LHCN-M2 (cell line): ENCODE data around the gene FMNL2. TPM values are rescaled to one million over a fixed set of nuclear protein-coding genes. Genes with fewer than 3 reads are reported as not detected.
A peak's percentile ranks its signal among the peaks of the same experiment; 100 is the strongest.

Experiments used
- DNase-seq: peaks from one replicate; pipeline ENCODE4 v3.0.0-alpha.2; 2012; ENCODE audit warnings: low read depth
- total RNA-seq: library from RNA; depleted of rRNA; stranded (reverse); fragments of >200 nt; gene quantifications from 2 replicates; pipeline ENCODE4 v1.2.3, GENCODE V29; 2014

Gene FMNL2
- total RNA-seq, 1 experiment from 2014 or later = 11.6 TPM

DNA sequence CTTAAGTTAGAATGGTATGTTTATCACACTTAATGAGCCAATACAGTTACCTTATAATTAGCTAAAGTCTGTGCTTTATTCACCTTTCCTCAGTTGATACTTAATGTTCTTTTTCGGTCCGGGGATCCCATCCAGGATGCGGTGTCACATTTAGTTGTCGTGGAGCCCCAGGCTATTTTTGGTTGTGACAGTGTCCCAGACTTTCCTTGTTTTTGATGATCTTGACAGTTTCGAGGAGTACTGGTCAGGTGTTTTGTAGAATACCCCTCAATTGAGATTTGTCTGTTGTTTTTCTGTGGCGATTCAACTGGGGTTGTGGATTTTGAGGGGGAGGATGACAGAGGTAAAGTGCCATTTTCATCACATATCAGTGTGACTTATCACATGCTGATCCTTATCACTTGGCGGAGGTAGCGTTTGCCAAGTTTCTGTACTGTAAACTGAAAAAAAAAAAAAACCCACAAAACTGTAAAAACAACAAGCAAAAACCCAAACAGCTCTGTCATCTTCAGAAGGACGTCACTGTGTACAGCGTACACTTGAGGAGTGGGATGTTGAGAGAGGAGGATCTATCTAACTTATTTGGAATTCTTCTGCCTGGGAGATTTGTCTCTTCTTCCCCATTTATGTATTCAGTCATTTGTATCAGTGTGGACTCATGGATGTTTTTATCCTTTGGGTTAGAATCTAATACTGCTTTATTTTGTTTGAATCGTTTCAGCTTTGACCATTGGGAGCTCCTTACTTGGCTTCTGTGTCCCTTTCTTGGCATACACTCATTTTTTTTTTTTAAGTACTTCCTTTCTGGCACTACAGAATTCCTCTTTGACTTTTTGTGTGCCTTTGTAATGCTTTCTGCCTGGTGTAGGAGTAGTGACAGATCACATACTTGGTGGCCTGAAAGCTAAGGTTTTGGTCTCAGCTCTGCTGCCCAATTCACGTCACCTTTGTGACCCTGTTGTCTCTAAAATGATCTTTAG, 68.1 kb downstream of the FMNL2 start:
- DNase-seq = no peak

DNA sequence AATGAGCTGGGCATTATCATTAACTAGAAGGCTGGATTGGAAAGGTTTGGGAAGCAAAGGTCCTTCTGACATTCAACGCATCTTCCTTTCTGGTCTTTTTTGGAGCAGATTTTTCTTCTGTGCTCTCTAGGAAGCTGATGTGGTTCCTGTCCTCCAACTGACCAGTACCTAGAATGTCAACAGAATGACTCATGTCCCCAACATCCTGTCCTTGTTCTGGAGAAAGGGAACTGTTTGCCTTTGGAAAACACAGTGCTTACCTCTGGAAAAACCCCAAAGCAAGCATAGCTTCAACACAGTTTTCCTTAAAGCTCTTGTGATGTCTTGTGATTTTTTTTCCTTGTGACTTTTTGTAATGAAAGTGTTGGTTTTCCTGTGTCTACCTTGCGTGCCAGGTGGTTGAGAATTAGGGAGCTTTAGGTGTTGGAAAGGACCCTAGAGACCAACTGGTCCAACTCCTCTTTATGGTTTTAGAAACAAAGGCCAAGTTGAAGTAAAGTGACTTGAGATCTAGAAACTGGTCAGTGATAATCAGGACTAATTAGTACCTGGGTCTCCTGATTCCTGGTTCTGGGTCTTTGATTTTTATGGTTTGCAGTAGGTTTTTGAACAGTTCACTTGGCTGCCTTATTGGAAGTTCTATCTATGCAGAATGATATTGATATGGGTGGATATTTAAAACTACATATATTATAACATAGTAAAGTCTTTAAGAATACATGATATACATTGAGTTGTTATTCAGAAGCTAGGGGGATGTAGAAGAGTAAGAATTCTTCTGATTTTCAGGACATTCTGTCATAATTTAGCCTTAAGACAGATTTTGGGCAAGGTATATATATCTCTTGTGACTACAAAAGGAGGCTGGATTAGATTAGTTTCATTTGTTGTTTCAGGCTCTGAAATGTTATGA, 70.5 kb downstream of the FMNL2 start:
- peak; percentile 53 for DNase-seq

GRCh38 chr2:152406119-152406835, 71.3 kb downstream of the FMNL2 start:
- no peak for DNase-seq

- no peak for DNase-seq
These were observed 71.8 kb downstream of the FMNL2 start for GRCh38 chr2:152406836-152407161.

GRCh38 chr2:152407204-152407721, 72.3 kb downstream of the FMNL2 start:
- DNase-seq = peak; percentile 58

DNA sequence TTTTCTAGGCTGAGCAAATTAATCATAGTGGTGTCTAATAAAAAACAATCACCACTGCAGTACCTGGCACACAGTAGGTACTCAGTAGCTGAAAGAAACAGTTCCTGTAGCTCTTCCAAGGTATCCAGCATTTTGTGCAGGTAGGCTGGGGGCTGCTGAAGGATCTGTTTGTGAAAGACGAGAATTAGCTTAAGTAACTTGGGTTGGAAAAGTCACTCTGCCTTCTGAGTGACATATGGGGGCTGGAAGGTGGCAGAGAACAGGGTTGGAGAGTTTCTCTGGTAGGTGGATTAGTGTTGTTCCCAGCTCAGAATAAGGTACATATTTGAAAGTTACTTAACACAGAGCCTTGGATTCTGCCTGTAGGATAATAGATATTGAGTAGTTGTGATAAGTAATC, 72.8 kb downstream of the FMNL2 start:
- no peak for DNase-seq

DNA sequence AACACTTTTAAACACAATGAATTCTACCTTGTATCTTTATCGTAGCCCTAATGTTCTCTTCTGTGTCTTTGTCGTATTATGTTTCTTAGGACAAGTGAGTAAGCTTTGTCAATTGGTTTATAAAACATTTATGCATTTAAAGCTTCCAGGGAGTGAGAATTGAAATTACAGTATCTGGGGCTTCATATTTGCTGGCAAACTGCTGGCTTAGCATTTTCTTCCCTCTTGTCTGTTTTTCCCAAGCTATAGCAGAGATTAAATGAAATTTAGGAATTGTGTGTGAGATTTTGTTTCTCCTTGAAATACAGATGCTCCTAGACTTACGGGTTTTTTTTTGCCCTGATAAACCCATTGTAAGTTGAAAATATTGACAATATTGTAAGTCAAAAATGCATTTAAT, 73.3 kb downstream of the FMNL2 start:
- DNase-seq = no peak

DNA sequence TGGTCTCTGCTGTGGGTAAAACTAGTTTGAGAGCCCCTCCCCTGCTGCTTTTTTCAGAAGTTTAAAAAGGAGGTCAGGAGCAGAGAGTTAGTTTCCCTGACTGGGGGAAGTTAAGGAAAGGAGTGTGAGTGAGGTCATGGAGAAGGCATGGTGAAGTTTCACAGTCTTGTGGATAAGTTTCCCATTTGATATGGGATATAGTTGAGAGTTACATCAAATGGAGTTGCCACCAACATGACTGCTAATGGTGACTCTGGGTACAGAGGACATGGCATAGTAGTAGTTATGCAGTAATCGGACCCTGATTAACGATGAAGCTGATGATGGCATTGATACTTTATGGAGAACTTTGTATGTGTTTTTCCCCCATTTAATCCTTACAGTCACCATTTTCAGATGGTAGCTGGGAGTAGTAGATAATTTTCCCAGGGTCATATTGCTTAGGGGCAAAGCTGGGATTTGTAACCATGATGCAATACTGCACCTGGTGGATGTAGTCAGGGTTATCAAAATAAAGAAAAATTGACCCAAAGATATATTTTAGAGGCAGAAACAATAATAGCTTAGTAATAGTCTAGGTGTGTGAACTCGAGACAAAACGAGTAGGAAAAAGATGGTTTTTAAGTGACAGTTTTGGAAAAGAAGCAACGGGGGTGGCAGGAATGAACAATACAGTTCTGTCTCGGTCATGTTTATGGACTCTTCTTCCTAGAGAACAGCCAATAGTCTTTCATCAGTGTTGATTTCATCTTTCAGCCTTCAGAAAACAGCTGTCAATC, 74.6 kb downstream of the FMNL2 start:
- no peak for DNase-seq

DNA sequence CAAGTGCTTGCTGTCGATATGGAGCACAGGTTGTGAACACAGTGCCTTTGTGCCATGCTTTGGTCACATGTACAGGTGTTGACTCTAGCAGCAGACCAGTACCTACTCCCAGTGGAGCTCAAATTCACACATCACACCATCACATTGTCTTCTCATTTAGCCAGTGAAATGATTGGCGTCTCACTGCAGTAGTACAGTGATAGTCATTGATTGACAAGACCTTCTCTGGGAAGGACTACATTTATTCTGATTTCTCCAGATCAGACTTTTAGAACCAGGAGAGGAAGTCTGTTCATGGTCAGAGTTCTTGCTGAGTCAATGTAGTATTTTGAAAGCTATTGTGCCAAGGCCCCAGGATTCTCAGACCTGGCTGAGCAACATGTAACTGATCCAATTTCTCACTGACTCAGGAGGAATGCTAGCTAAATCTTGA, 75.2 kb downstream of the FMNL2 start:
- peak; percentile 45 for DNase-seq

DNA sequence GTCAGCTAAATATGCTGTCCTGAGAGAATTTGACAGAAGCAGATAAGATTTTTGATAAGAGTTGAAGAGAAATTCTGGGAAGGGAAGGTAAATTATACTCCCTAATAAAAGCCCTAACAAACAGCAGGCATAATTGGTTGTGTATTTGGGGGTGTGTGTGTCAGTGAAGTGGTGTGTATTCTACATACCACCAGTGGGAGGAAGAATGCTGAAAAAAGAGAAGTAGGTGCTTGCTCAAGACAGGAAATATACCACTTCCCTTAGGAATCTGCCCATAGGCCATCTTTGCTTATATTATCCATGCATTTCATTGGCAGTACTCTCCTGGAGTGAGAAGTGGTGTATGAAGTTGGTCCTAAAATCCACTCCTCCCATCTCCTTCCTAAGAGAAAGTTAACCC, 76.2 kb downstream of the FMNL2 start:
- no peak for DNase-seq

GRCh38 chr2:152413228-152414030, 78.5 kb downstream of the FMNL2 start:
- DNase-seq = no peak

DNA sequence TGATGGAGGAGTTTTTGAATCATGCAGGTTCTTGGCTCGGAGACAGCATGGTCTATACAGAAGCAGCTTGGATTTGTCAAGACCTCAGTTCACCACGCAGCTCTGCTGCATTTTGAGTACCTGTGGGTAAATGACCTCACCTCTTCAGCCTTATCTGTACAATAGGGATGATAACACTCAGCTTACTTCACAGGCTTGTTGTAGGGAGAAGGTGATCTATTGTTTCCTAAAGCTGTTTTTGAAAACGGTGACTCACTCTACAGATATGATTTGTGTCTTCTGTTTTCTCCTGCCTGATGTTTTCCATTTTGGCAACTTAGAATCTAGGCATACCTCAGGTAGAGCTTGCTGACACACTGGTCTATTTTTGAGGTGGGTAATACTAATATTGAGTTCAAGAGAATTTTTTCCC, 80.3 kb downstream of the FMNL2 start:
- peak; percentile 20 for DNase-seq

GRCh38 chr2:152415796-152416195, 80.8 kb downstream of the FMNL2 start:
- DNase-seq = no peak

- DNase-seq = peak; percentile 21
These were observed 83.7 kb downstream of the FMNL2 start for GRCh38 chr2:152418688-152419087.

DNA sequence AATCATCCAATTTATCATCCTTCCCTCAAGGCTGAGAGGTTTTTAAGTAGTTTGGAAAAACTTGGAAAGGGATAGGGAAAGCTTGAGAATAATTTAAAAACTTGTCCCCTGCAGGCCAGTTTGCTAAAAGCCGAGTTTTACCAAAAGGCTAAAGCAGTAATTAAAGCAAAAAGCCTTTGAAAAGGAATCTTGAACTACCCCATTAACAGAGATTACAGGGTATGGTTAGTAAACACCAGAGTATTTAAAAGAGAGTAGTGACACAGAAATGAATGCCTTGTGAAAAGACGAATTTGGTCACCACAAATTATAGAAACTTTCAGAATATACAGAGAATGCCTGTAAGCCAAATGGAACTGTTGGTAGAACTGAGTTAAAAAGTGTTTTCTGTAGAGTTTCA, 85.0 kb downstream of the FMNL2 start:
- no peak for DNase-seq

- DNase-seq = no peak
These were observed 85.4 kb downstream of the FMNL2 start for GRCh38 chr2:152420363-152420762.

DNA sequence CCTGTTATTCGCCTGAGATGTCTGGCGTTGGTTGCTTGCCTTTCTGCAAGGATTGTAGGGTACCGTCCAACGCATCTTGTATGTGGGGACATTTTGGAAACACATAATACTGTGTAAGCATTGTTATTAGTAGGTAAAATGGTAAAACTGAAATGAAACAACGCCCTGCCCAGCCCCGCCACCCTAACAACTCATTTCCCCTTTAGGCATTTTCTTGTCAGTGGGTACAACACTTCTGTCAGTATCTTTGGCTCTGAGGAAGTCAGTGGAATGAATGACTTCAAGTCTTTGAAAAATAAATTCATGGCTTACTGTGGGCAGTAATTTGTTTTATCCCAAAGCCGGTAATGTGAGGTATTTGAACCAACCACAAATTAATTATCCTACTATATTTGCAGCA, 86.0 kb downstream of the FMNL2 start:
- DNase-seq = no peak

DNA sequence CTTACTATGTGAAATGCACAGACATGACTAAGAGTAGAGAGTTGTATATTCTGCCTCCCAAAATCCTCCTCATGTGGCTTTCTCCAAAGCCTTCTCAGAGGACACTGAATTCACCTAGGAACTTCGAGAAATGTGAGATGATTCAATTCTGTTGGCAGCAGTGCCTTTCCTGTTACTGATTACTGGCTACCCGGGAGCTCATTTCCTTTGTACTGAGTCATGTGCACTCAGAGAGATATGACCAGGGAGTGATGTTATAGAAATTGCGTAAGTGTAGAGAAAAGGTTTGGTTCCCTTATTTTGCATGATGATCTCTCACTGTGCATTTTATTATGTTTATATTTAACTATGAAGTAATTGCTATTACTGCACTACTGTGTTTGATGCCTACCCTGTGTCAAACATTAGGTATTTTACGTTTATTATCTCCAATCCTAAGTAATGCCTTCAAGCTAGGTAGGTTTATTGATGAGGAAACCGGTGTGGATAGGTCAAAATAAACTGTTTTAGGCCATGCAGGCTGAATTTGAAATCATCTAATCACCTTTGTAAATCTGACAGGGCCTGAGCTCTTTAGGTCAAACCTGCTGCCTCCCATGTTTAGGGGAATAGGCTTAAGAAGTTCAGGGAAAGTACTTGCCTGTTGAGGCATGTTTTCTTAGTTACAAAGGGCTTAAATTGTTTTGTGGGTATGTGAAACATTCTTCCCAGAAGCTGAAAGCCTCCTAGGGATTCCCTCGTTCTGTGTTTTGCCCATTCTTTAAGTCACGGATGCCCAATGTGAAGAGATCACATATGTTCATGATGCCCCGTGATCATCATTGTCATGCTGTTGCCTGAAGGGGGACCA, 86.8 kb downstream of the FMNL2 start:
- peak; percentile 92 for DNase-seq

GRCh38 chr2:152423684-152424083, 88.7 kb downstream of the FMNL2 start:
- no peak for DNase-seq
